Liver (tissue), 3 donors: ENCODE measurements around the gene UBTD1.
"Not testable (repeated sequence)": the region's sequence is repeated elsewhere in the genome, so short reads cannot be mapped to it uniquely, and the experiment has no call there.

Experiments
- CTCF ChIP-seq: fragments of 150-350 bp; IDR thresholded peaks from 2 replicates; pipeline ENCODE4 v1.5.1; 2017; ENCODE audit warnings: improper control_type of control experiment, low read depth, low read length; ENCODE audit not compliant: missing input control
- GABPA ChIP-seq, 2 donors: IDR thresholded peaks in 1 of 2; conservative IDR thresholded peaks in 1 of 2; 2 replicates each; pipeline ENCODE4 v1.6.1; 2016; ENCODE audit warnings: antibody characterized with exemption in 2 of 2, mild to moderate bottlenecking in 1 of 2, moderate library complexity in 1 of 2
- JUND ChIP-seq, 2 donors: IDR thresholded peaks; 2 replicates each; pipeline ENCODE4 v1.6.1; 2016; ENCODE audit warnings: antibody characterized with exemption in 2 of 2
- RAD21 ChIP-seq, 2 donors: IDR thresholded peaks; 2 replicates each; pipeline ENCODE4 v1.6.1; 2016; ENCODE audit warnings: antibody characterized with exemption in 2 of 2, mild to moderate bottlenecking in 2 of 2
- REST ChIP-seq: IDR thresholded peaks from 2 replicates; pipeline ENCODE4 v1.6.1; 2016; ENCODE audit warnings: antibody characterized with exemption, mild to moderate bottlenecking
- RXRA ChIP-seq, 2 donors: IDR thresholded peaks; 2 replicates each; pipeline ENCODE4 v1.6.1; 2017 to 2018; ENCODE audit warnings: antibody characterized with exemption in 2 of 2, mild to moderate bottlenecking in 1 of 2
- donor health status: healthy.
- donor health status: healthy.

GRCh38 chr10:97555541-97555940 is 56.8 kb downstream of the UBTD1 start:
- not testable (repeated sequence) for TF ChIP-seq CTCF; RAD21 (IDR thresholded peaks at IDR 0.05); REST; JUND (IDR thresholded peaks at IDR 0.05); RXRA (IDR thresholded peaks at IDR 0.05); GABPA (IDR thresholded peaks at IDR 0.05 in 1 of 2, conservative IDR thresholded peaks at IDR 0.05 in 1 of 2)
